Kidney (tissue), 14 donors: ENCODE results near the gene TIMM21. TPM values are rescaled to one million over a fixed set of nuclear protein-coding genes. Genes with fewer than 3 reads are reported as not detected.

Source experiments
- DNase-seq, 5 donors: peaks; one replicate each; pipeline ENCODE4 v3.0.0-alpha.2; 2013 to 2020
- FAIRE-seq: peaks from 2 replicates; lab custom pipeline; 2012; peaks lifted over from hg19 to GRCh38; lab: Jason Lieb, UNC
- H3K27ac ChIP-seq, 2 donors: one replicate each; pipeline ENCODE4 v1.7.0; 2013; ENCODE audit warnings: low read depth in 2 of 2, low read length in 2 of 2, inconsistent platforms in 1 of 2
- H3K27me3 ChIP-seq: one replicate; pipeline ENCODE4 v1.7.1; 2013; ENCODE audit warnings: low read length, inconsistent platforms; ENCODE audit not compliant: control insufficient read depth, insufficient read depth
- H3K36me3 ChIP-seq, 3 donors: one replicate each; pipeline versions ENCODE4 v1.7.0 to v1.7.1; 2013; ENCODE audit warnings: low read length in 3 of 3, control low read depth in 1 of 3, inconsistent platforms in 1 of 3; ENCODE audit not compliant: insufficient read depth in 3 of 3, control insufficient read depth in 2 of 3
- H3K4me1 ChIP-seq, 3 donors: one replicate each; pipeline versions ENCODE4 v1.7.0 to v1.7.1; 2013; ENCODE audit warnings: low read length in 3 of 3, inconsistent platforms in 1 of 3, low read depth in 1 of 3; ENCODE audit not compliant: control insufficient read depth in 2 of 3, insufficient read depth in 2 of 3
- H3K4me3 ChIP-seq, 3 donors: one replicate each; pipeline versions ENCODE4 v1.7.0 to v1.8.1; 2013; ENCODE audit warnings: low read length in 3 of 3, control low read depth in 1 of 3, inconsistent platforms in 1 of 3
- H3K9ac ChIP-seq, 3 donors: one replicate each; pipeline versions ENCODE4 v1.7.0 to v1.7.1; 2013; ENCODE audit warnings: low read length in 3 of 3, control low read depth in 1 of 3, inconsistent platforms in 1 of 3
- H3K9me3 ChIP-seq, 3 donors: one replicate each; pipeline versions ENCODE4 v1.7.0 to v1.7.1; 2013; ENCODE audit warnings: low read length in 3 of 3, control low read depth in 1 of 3, inconsistent platforms in 1 of 3; ENCODE audit not compliant: control insufficient read depth in 2 of 3, insufficient read depth in 1 of 3
- intact Hi-C: fragments of 100-400 bp; cut with DNase I; formaldehyde crosslinking; loops from one replicate; pipeline ENCODE4 v1.11.1; 2022
- polyA plus RNA-seq: library from polyadenylated mRNA; stranded (reverse); fragments of 350-450 nt; fragmentation: Illumina TruSeq; extraction: RNeasy Lipid Tissue Mini Kit (QIAGEN cat#74804); gene quantifications from one replicate; pipeline ENCODE4 v1.2.3, GENCODE V29; 2014; ENCODE audit warnings: low read depth, low replicate concordance; ENCODE audit not compliant: insufficient read depth
- total RNA-seq: library from RNA; stranded (reverse); fragmentation: NEBNext Ultra II Directional; extraction: Animal tissue kit (Norgen Biotek cat#: 25700); gene quantifications from one replicate; pipeline ENCODE4 v1.2.1, GENCODE V29; 2021
- TF ChIP-seq, protein P1 (sequence below): IDR thresholded peaks from 3 replicates; pipeline ENCODE4 v1.5.1; 2012; ENCODE audit warnings: mild to moderate bottlenecking, moderate library complexity, borderline replicate concordance; ENCODE audit not compliant: insufficient read depth; ENCODE audit errors: extremely low read depth
- donor health status: control.
- donor health status: control.
- donor health status: control.
- donor health status: control.
- donor health status: control.
- donor health status: DM: yes; HTN: yes; CAD: no.
- donor health status: Normal renal cell carcinoma (clear cell type).

Gene TIMM21
- total and polyA plus RNA-seq, 2 donors from 2014 or later: 28.5 to 77.4 TPM

DNA sequence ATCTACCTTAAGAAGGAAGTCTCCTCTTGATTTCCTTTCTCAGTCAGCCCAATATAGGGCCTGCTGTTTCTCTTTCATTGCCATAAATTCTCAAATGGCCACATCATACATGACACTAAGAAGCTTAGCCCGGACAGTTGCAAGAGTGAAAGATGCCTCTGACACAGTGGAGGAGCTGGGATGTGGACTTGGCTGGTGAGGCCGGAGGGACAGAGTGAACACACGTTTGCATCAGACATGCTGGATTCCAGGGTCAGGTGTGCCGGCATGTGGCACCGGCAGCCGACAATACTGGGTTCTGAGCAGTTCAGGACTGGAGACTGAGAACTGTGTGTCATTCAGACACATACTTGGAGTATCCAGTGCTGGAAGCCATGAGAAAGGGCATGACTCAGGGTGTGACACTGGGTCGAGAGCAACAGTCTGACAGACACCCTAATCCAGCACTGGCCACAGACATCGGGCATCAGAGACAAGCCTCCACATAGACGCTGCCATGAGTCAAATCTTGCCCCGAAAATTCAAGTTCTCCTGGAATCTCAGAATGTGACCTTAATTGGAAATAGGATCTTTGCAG is 31.4 kb downstream of the TIMM21 start:
- H3K9ac ChIP-seq: no peak overlapping the region
- H3K27me3 ChIP-seq: no peaks in the 10 kb centered on the region
- TF ChIP-seq, protein P1, sequence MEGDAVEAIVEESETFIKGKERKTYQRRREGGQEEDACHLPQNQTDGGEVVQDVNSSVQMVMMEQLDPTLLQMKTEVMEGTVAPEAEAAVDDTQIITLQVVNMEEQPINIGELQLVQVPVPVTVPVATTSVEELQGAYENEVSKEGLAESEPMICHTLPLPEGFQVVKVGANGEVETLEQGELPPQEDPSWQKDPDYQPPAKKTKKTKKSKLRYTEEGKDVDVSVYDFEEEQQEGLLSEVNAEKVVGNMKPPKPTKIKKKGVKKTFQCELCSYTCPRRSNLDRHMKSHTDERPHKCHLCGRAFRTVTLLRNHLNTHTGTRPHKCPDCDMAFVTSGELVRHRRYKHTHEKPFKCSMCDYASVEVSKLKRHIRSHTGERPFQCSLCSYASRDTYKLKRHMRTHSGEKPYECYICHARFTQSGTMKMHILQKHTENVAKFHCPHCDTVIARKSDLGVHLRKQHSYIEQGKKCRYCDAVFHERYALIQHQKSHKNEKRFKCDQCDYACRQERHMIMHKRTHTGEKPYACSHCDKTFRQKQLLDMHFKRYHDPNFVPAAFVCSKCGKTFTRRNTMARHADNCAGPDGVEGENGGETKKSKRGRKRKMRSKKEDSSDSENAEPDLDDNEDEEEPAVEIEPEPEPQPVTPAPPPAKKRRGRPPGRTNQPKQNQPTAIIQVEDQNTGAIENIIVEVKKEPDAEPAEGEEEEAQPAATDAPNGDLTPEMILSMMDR: no peak
- no peak for FAIRE-seq
- H3K4me1 ChIP-seq: no peaks in the 10 kb centered on the region
- intact Hi-C loops: no loop called here
- H3K27ac ChIP-seq: no peak overlapping the region
- no peak overlapping the region for H3K4me3 ChIP-seq
- no peak for DNase-seq
- H3K9me3 ChIP-seq: no peaks in the 10 kb centered on the region
- no peaks in the 10 kb centered on the region for H3K36me3 ChIP-seq

DNA sequence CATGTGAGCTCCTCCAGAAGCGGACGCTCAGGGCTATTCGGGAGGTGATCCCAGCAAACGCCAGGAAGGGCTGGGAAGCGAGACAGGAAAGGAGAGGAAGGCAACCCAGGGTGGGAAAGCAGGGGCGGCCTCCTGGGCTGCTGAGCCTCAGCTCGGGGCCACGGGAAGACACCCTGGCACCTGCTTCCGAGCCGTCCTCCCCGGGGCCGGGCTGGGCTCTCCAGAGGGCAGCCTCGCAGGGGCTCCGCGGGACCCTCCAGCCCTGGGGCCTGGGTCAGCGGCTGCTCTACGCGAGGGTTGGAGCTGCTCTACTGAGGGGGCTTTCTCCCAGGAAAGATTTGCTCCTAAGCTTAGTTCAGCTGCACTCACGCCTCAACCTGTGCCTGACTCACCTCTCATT is 34.0 kb downstream of the TIMM21 start:
- H3K4me1 ChIP-seq: no peaks in the 10 kb centered on the region
- intact Hi-C loops: no loop called here
- H3K9ac ChIP-seq: no peak overlapping the region
- TF ChIP-seq, protein P1: no peak
- H3K27me3 ChIP-seq: no peaks in the 10 kb centered on the region
- no peaks in the 10 kb centered on the region for H3K36me3 ChIP-seq
- DNase-seq (no peak), FAIRE-seq (no peak)
- H3K9me3 ChIP-seq: no peaks in the 10 kb centered on the region
- H3K4me3 ChIP-seq: no peak overlapping the region
- H3K27ac ChIP-seq: no peak overlapping the region

DNA sequence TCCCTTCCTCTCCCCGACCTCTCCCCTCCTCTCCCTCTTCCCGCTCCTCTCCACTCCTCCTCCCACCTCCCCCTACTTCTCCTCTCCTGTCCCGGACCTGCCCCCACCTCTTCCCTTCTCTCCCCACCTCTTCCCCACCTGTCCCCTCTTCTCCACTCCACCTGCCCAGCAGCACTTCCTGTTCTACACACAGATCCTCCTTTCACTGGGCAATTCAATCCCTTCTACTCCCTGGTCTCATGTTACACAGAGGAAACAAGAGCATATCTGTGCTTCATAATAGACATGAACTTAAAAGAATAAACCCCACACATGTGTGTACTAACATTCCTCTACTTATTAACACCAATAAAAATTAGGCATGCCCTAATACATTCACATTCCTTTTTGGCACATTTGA is 34.8 kb downstream of the TIMM21 start:
- Histone ChIP-seq H3K9ac (no peak overlapping the region), H3K36me3 (no peaks in the 10 kb centered on the region), H3K4me3 (no peak overlapping the region), H3K9me3 (no peaks in the 10 kb centered on the region), H3K4me1 (no peaks in the 10 kb centered on the region), H3K27me3 (no peaks in the 10 kb centered on the region), H3K27ac (no peak overlapping the region)
- DNase-seq (peak in 3 of 5 donors; percentile 21 to 56 (median 38)), FAIRE-seq (no peak)
- TF ChIP-seq, protein P1: no peak
- intact Hi-C loops: no loop called here

DNA sequence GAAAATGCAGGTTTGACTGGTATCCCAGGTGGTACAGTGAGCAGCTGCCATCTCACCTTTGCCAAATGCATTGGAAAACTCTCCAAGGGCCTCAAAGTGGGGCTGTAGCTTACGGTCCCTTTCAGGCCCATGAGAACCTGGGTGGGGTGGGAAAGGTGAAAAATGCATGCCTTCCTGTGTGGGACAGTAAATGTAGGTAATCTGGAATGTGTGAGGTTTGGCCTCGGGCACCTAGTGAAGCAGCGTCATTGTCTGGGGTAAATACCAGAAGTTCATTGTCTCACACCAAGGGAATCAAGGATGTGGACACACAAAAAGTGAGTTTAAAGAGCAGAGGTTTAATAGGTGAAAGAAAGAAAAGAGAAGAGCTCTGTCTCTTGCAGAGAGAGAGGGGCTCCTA is 36.6 kb downstream of the TIMM21 start:
- DNase-seq (no peak), FAIRE-seq (no peak)
- no peaks in the 10 kb centered on the region for H3K36me3 ChIP-seq

More for the DNA sequence above, 36.6 kb downstream of the TIMM21 start:
- Histone ChIP-seq H3K4me1 (no peaks in the 10 kb centered on the region), H3K4me3 (no peak overlapping the region), H3K27me3 (no peaks in the 10 kb centered on the region), H3K9me3 (no peaks in the 10 kb centered on the region), H3K9ac (no peak overlapping the region), H3K27ac (no peak overlapping the region)
- TF ChIP-seq, protein P1: no peak
- intact Hi-C loops: no loop called here
